DND-41 (cell line): ENCODE data around the gene STARD10.

Experiments used
- CTCF ChIP-seq: IDR thresholded peaks from 2 replicates; pipeline ENCODE4 v1.5.1; 2012; ENCODE audit warnings: borderline replicate concordance, low read length, moderate library complexity, mild to moderate bottlenecking; ENCODE audit not compliant: poor library complexity, severe bottlenecking; ENCODE audit errors: extremely low read depth
- EZH2 ChIP-seq: IDR thresholded peaks from 3 replicates; pipeline ENCODE4 v1.6.1; 2012; ENCODE audit warnings: borderline replicate concordance, low read depth, mild to moderate bottlenecking, moderate library complexity, low read length, inconsistent platforms; ENCODE audit not compliant: severe bottlenecking

- TF ChIP-seq CTCF (no peak), EZH2 (no peak)
These were observed 13.4 kb downstream of the STARD10 start for GRCh38 chr11:72780296-72781062.
